HepG2 (cell line): ENCODE data around the gene GPC6. TPM values are rescaled to one million over a fixed set of nuclear protein-coding genes. Genes with fewer than 3 reads are reported as not detected.

Source experiments
- ATAC-seq: fragments of 200-7000 bp; cut with Tn5 transposase; 3 replicates; pipeline ENCODE4 v1.9.1; 2020; ENCODE audit warnings: mild to moderate bottlenecking, moderate library complexity
- BruUV-seq: library from RNA; stranded (reverse); fragments of 400-500 nt; replicated peaks from 2 replicates; lab custom pipeline; 2021; lab: Mats Ljungman, UMichigan
- CTCF ChIA-PET: fragments of 300-600 bp; formaldehyde crosslinking; extraction: SDS; loops from one replicate; lab custom pipeline; 2021; ENCODE audit warnings: low total read pairs, inconsistent platforms, low intra/inter-chr PET ratio; lab: Yijun Ruan, JAX
- POLR2A ChIA-PET: fragments of 350-600 bp; sonication (Branson Sonifier 250); formaldehyde crosslinking; loops from one replicate; lab custom pipeline; 2020; ENCODE audit warnings: antibody characterized with exemption, inconsistent platforms; lab: Yijun Ruan, JAX
- DNase-seq: peaks from one replicate; pipeline ENCODE4 v3.0.0-alpha.2; 2015; ENCODE audit warnings: low spot score
- FAIRE-seq: peaks from 3 replicates; lab custom pipeline; 2011; peaks lifted over from hg19 to GRCh38; lab: Jason Lieb, UNC
- H2AFZ ChIP-seq: one replicate; pipeline ENCODE4 v1.6.1; 2011; ENCODE audit warnings: low read length, inconsistent platforms
- H3K27ac ChIP-seq: fragments of 300-600 bp; 3 replicates; pipeline ENCODE4 v1.8.0; 2011; ENCODE audit warnings: mixed run types, mild to moderate bottlenecking, mixed read lengths, low read length, inconsistent platforms; ENCODE audit not compliant: insufficient read depth; ENCODE audit errors: extremely low read length
- H3K27me3 ChIP-seq, 2 experiments: fragments of 200-600 bp in 1 of 2; 2 replicates in 1 of 2; 3 replicates in 1 of 2; pipeline versions ENCODE4 v1.6.0 to v1.8.0; 2011; ENCODE audit warnings: low read length in 2 of 2, mild to moderate bottlenecking in 2 of 2, moderate library complexity in 2 of 2, inconsistent platforms in 1 of 2; ENCODE audit not compliant: insufficient read depth in 2 of 2, control insufficient read depth in 1 of 2
- H3K36me3 ChIP-seq, 2 experiments: fragments of 200-600 bp in 1 of 2; replicated peaks in 1 of 2; 2 replicates in 1 of 2; 3 replicates in 1 of 2; pipeline versions ENCODE4 v1.5.1 to v1.8.0; 2011; ENCODE audit warnings: low read length in 2 of 2, inconsistent platforms in 1 of 2; ENCODE audit not compliant: insufficient read depth in 2 of 2, control insufficient read depth in 1 of 2
- H3K4me1 ChIP-seq: 2 replicates; pipeline ENCODE4 v1.5.1; 2012; ENCODE audit warnings: low read length, inconsistent platforms; ENCODE audit not compliant: insufficient read depth
- H3K4me2 ChIP-seq: 2 replicates; pipeline ENCODE4 v1.6.0; 2011; ENCODE audit warnings: low read depth, low read length, inconsistent platforms
- H3K4me3 ChIP-seq, 3 experiments: fragments of 200-600 bp in 1 of 3; sonication (generic), shearing (Covaris generic) in 1 of 3; replicated peaks in 1 of 3; 2 replicates each; pipeline ENCODE4 v1.5.1; 2011 to 2016; ENCODE audit warnings: low read length in 3 of 3, inconsistent platforms in 2 of 3, low read depth in 2 of 3, mild to moderate bottlenecking in 2 of 3, control low read depth in 1 of 3, mixed read lengths in 1 of 3; ENCODE audit not compliant: insufficient read depth in 1 of 3
- H3K79me2 ChIP-seq: one replicate; pipeline ENCODE4 v1.6.1; 2011; ENCODE audit warnings: low read length, inconsistent platforms; ENCODE audit not compliant: insufficient read depth
- H3K9ac ChIP-seq: 2 replicates; pipeline ENCODE4 v1.6.0; 2011; ENCODE audit warnings: mild to moderate bottlenecking, low read depth, low read length, inconsistent platforms; ENCODE audit not compliant: insufficient read depth
- H3K9me3 ChIP-seq: 2 replicates; pipeline ENCODE4 v1.5.1; 2012; ENCODE audit warnings: mild to moderate bottlenecking, low read length
- H4K20me1 ChIP-seq: 2 replicates; pipeline ENCODE4 v1.6.0; 2011; ENCODE audit warnings: inconsistent platforms, mild to moderate bottlenecking, low read length, moderate library complexity; ENCODE audit not compliant: insufficient read depth
- CCAR2 ChIP-seq: fragments of 200-400 bp; formaldehyde crosslinking; optimal IDR thresholded peaks from 2 replicates; pipeline ENCODE3; 2018; ENCODE audit warnings: low read depth, mild to moderate bottlenecking, low read length, moderate library complexity
- ELK4 ChIP-seq: sonication (generic); formaldehyde crosslinking; IDR thresholded peaks from 2 replicates; pipeline ENCODE4 v1.9.0; 2021; ENCODE audit warnings: missing genetic modification reagents, borderline replicate concordance
- KDM4B ChIP-seq: sonication (generic); formaldehyde crosslinking; IDR thresholded peaks from 2 replicates; pipeline ENCODE4 v1.4.0; 2020; ENCODE audit warnings: missing genetic modification reagents
- NCOA5 ChIP-seq: sonication (generic); formaldehyde crosslinking; IDR thresholded peaks from 2 replicates; pipeline ENCODE4 v1.4.0; 2020; ENCODE audit warnings: missing genetic modification reagents
- PAX8 ChIP-seq: sonication (generic); formaldehyde crosslinking; IDR thresholded peaks from 2 replicates; pipeline ENCODE4 v1.8.0; 2022; ENCODE audit warnings: mild to moderate bottlenecking, missing genetic modification reagents, borderline replicate concordance
- PHF21A ChIP-seq: sonication (generic); formaldehyde crosslinking; IDR thresholded peaks from 2 replicates; pipeline ENCODE4 v1.5.0; 2020; ENCODE audit warnings: mild to moderate bottlenecking, missing genetic modification reagents
- RORA ChIP-seq: sonication (generic); formaldehyde crosslinking; IDR thresholded peaks from 2 replicates; pipeline ENCODE4 v1.5.0; 2020; ENCODE audit warnings: mild to moderate bottlenecking, missing genetic modification reagents, moderate library complexity
- SAFB2 ChIP-seq: sonication (generic); formaldehyde crosslinking; IDR thresholded peaks from 2 replicates; pipeline ENCODE4 v1.5.1; 2020; ENCODE audit warnings: missing genetic modification reagents, low read depth, mild to moderate bottlenecking, borderline replicate concordance
- SATB2 ChIP-seq: sonication (generic); formaldehyde crosslinking; IDR thresholded peaks from 2 replicates; pipeline ENCODE4 v1.5.0; 2020; ENCODE audit warnings: missing genetic modification reagents
- SMYD3 ChIP-seq: sonication (generic); formaldehyde crosslinking; IDR thresholded peaks from 2 replicates; pipeline ENCODE4 v1.8.1; 2023; ENCODE audit warnings: mild to moderate bottlenecking, missing genetic modification reagents
- TARDBP ChIP-seq: sonication (generic); formaldehyde crosslinking; IDR thresholded peaks from 2 replicates; pipeline ENCODE4 v1.8.0; 2022; ENCODE audit warnings: mild to moderate bottlenecking, missing genetic modification reagents
- TEAD2 ChIP-seq: sonication (generic); formaldehyde crosslinking; IDR thresholded peaks from 2 replicates; pipeline ENCODE4 v1.9.0; 2021; ENCODE audit warnings: missing genetic modification reagents
- THYN1 ChIP-seq: sonication (generic); formaldehyde crosslinking; IDR thresholded peaks from 2 replicates; pipeline ENCODE4 v1.8.1; 2023; ENCODE audit warnings: low read depth, mild to moderate bottlenecking, moderate library complexity, missing genetic modification reagents, borderline replicate concordance
- ZNF275 ChIP-seq: sonication (generic); formaldehyde crosslinking; IDR thresholded peaks from 2 replicates; pipeline ENCODE4 v1.8.0; 2022; ENCODE audit warnings: missing genetic modification reagents, mild to moderate bottlenecking, inconsistent platforms, borderline replicate concordance
- ZNF367 ChIP-seq: sonication (generic); formaldehyde crosslinking; IDR thresholded peaks from 2 replicates; pipeline ENCODE4 v1.4.0; 2020; ENCODE audit warnings: missing genetic modification reagents, borderline replicate concordance
- ZSCAN31 ChIP-seq: sonication (generic); formaldehyde crosslinking; IDR thresholded peaks from 2 replicates; pipeline ENCODE4 v1.5.0; 2020; ENCODE audit warnings: low read depth, mild to moderate bottlenecking, missing genetic modification reagents
- WGBS: methylation state at CpG from one replicate; pipeline ENCODE4 v1.1.6; 2017; ENCODE audit warnings: low lambda C conversion rate; 5-methylcytosine and 5-hydroxymethylcytosine counted together
- in situ Hi-C: cut with HindIII; loops from 2 replicates; pipeline ENCODE4 v1.10.0; 2017; ENCODE audit warnings: low pct_unique_long_range_greater_than_20kb; ENCODE audit not compliant: extremely low pct_ligation_motif_present
- intact Hi-C: fragments of 100-400 bp; cut with micrococcal nuclease; formaldehyde crosslinking; loops from one replicate; pipeline ENCODE4 v1.10.0; 2022; ENCODE audit not compliant: unreplicated experiment
- polyA plus RNA-seq, 8 experiments: library from polyadenylated mRNA; depleted of rRNA in 3 of 8; stranded (reverse) in 7 of 8; unstranded in 1 of 8; fragments of >200 nt; fragmentation: Illumina TruSeq in 4 of 8; extraction: Trizol in 4 of 8; gene quantifications; 2 replicates each; pipeline versions ENCODE4 v1.2.1 to v1.2.3, GENCODE V29; 2011 to 2016; ENCODE audit warnings: low read depth in 4 of 8, missing spikeins in 1 of 8, mixed read lengths in 1 of 8; ENCODE audit not compliant: insufficient read depth in 1 of 8
- total RNA-seq, 5 experiments: library from RNA; depleted of rRNA; stranded (reverse); fragments of >200 nt; fragmentation: Illumina TruSeq; extraction: Trizol; gene quantifications; 2 replicates each; pipeline ENCODE4 v1.2.3, GENCODE V29; 2016; ENCODE audit warnings: low read depth in 1 of 5
- TF ChIP-seq, protein P1 (sequence below): sonication (generic); formaldehyde crosslinking; IDR thresholded peaks from 2 replicates; pipeline ENCODE4 v1.4.0; 2020; ENCODE audit warnings: mild to moderate bottlenecking, missing genetic modification reagents
- TF ChIP-seq, protein P2 (sequence below): sonication (generic); formaldehyde crosslinking; IDR thresholded peaks from 2 replicates; pipeline ENCODE4 v1.4.0; 2020; ENCODE audit warnings: missing genetic modification reagents, borderline replicate concordance

Gene GPC6
- total and polyA plus RNA-seq, 2 of the 13 experiments (the other 11 are each of a cell fraction or from before 2014, with no cell fraction given) = 24.5 to 33.9 TPM

DNA sequence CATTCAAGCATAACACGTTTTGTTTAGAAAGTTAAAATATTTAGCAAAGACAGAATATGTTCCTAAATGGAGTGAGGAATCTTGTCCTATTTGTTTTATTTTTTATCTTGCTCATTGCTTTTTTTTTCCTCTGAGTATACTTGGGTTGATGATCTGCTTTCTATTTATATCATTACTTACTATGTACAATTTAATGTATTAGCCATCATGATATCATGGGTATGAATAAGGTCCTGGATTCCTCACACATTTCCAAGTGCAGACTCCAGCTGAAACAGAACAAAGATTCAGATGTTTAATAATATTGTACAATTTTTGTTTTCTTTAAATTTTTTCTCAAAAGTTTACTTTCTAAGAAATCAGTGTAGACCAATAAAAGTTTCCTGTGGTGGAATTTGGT, 388.2 kb downstream of the GPC6 start:
- ChIA-PET CTCF (no interaction called here), POLR2A (no interaction called here)
- BruUV-seq = no TSS peak
- intact Hi-C loops = no loop called here
- H3K9me3 ChIP-seq = no peaks in the 10 kb centered on the region
- no peak overlapping the region for H3K27ac ChIP-seq
- no peaks in the 10 kb centered on the region for H3K4me1 ChIP-seq
- DNase-seq = no peak
- ATAC-seq = no peak
- 96% methylated on average over 1 of the region's 1 CpG for WGBS
- no peaks in the 10 kb centered on the region for H3K36me3 ChIP-seq
- no peak for FAIRE-seq
- no peaks in the 10 kb centered on the region for H3K79me2 ChIP-seq
- no peak overlapping the region for H2AFZ ChIP-seq
- no peak overlapping the region for H3K4me2 ChIP-seq
- no peaks in the 10 kb centered on the region for H3K27me3 ChIP-seq
- TF ChIP-seq PHF21A (CRISPR knock-in tag) (no peak), ZNF367 (no peak), ZNF275 (CRISPR knock-in tag) (no peak), PAX8 (no peak), KDM4B (CRISPR knock-in tag) (no peak), ZSCAN31 (CRISPR knock-in tag) (no peak), THYN1 (CRISPR knock-in tag) (no peak), SAFB2 (no peak), ELK4 (CRISPR knock-in tag) (no peak), SMYD3 (CRISPR knock-in tag) (no peak), NCOA5 (CRISPR knock-in tag) (no peak), TARDBP (CRISPR knock-in tag) (no peak), TEAD2 (CRISPR knock-in tag) (no peak), SATB2 (CRISPR knock-in tag) (no peak), RORA (CRISPR knock-in tag) (no peak), CCAR2 (no peak)
- TF ChIP-seq, protein P1, sequence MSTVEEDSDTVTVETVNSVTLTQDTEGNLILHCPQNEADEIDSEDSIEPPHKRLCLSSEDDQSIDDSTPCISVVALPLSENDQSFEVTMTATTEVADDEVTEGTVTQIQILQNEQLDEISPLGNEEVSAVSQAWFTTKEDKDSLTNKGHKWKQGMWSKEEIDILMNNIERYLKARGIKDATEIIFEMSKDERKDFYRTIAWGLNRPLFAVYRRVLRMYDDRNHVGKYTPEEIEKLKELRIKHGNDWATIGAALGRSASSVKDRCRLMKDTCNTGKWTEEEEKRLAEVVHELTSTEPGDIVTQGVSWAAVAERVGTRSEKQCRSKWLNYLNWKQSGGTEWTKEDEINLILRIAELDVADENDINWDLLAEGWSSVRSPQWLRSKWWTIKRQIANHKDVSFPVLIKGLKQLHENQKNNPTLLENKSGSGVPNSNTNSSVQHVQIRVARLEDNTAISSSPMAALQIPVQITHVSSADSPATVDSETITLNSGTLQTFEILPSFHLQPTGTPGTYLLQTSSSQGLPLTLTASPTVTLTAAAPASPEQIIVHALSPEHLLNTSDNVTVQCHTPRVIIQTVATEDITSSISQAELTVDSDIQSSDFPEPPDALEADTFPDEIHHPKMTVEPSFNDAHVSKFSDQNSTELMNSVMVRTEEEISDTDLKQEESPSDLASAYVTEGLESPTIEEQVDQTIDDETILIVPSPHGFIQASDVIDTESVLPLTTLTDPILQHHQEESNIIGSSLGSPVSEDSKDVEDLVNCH (CRISPR knock-in tag) = no peak
- TF ChIP-seq, protein P2, sequence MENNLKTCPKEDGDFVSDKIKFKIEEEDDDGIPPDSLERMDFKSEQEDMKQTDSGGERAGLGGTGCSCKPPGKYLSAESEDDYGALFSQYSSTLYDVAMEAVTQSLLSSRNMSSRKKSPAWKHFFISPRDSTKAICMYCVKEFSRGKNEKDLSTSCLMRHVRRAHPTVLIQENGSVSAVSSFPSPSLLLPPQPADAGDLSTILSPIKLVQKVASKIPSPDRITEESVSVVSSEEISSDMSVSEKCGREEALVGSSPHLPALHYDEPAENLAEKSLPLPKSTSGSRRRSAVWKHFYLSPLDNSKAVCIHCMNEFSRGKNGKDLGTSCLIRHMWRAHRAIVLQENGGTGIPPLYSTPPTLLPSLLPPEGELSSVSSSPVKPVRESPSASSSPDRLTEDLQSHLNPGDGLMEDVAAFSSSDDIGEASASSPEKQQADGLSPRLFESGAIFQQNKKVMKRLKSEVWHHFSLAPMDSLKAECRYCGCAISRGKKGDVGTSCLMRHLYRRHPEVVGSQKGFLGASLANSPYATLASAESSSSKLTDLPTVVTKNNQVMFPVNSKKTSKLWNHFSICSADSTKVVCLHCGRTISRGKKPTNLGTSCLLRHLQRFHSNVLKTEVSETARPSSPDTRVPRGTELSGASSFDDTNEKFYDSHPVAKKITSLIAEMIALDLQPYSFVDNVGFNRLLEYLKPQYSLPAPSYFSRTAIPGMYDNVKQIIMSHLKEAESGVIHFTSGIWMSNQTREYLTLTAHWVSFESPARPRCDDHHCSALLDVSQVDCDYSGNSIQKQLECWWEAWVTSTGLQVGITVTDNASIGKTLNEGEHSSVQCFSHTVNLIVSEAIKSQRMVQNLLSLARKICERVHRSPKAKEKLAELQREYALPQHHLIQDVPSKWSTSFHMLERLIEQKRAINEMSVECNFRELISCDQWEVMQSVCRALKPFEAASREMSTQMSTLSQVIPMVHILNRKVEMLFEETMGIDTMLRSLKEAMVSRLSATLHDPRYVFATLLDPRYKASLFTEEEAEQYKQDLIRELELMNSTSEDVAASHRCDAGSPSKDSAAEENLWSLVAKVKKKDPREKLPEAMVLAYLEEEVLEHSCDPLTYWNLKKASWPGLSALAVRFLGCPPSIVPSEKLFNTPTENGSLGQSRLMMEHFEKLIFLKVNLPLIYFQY (CRISPR knock-in tag) = no peak
- TF ChIP-seq, all 625 proteins: peak for 0
- H3K9ac ChIP-seq = no peak overlapping the region
- in situ Hi-C loops = no loop called here
- no peak overlapping the region for H3K4me3 ChIP-seq
- no peaks in the 10 kb centered on the region for H4K20me1 ChIP-seq
